ENCODE results near the gene NFIA.

The NFIA gene

DNA sequence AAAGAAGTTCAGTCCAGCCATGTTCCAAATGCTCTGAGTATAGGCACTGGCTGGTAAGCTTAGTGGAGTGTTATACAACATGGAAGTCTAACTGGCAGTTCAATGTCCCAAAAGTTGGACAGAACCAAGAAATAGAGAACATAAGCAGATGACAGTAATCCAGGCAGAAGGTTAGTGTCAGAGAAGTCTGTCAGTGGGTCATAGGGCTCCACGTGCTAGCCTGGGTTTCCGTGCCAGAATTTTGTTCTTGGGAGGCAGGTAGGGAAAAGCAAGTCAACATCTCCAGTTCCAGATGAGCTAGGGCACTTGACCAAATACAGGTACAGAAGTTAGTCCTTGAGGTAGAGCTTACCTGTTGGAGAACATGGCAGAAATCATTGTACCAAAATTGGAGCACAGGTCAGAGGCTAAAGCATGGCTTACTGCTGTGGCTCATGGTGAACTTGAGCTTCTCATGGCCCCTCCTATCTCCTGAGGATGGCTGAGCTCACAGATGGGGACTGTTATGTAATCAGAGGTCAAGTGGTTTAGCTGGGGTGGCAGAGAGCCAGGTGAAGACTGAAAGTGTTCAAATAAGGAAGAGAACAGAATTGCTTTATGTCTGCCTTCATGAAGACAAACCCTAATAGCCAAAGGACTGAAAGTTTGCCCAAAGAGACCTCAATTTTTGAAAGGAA, 170.8 kb downstream of the NFIA start (continued):
- 0 out of 2 replicates have a peak, but pooled peaks have one; percentile 8 for TF ChIP-seq ZNF10 (tag by site-specific recombination; IDR thresholded peaks at IDR 0.05)
- TF ChIP-seq MYNN (tag by site-specific recombination; IDR thresholded peaks at IDR 0.05; ENCODE audit: borderline replicate concordance): no peak
- peak; percentile 33; the same call in 1 of the 2 replicates for TF ChIP-seq YY2 (tag by site-specific recombination; IDR thresholded peaks at IDR 0.05)
- 0 out of 2 replicates have a peak, but pooled peaks have one; percentile 11 for TF ChIP-seq ZNF610 (tag by site-specific recombination; IDR thresholded peaks at IDR 0.05; ENCODE audit: borderline replicate concordance)
- no peak for TF ChIP-seq KLF9 (tag by site-specific recombination; IDR thresholded peaks at IDR 0.05; ENCODE audit: low read depth)
- no peak for TF ChIP-seq ZNF670 (tag by site-specific recombination; IDR thresholded peaks at IDR 0.05; ENCODE audit: low read depth)
- TF ChIP-seq ZSCAN16 (tag by site-specific recombination; IDR thresholded peaks at IDR 0.05): no peak
- TF ChIP-seq ZNF274 (IDR thresholded peaks at IDR 0.05; ENCODE audit: low read length): no peak
- no peak for TF ChIP-seq ZNF274 (tag by site-specific recombination; IDR thresholded peaks at IDR 0.05; ENCODE audit: borderline replicate concordance)
- TF ChIP-seq RBAK (tag by site-specific recombination; IDR thresholded peaks at IDR 0.05): no peak
- no peak for TF ChIP-seq ZNF707 (tag by site-specific recombination; IDR thresholded peaks at IDR 0.05)
- no peak for TF ChIP-seq GLIS2 (tag by site-specific recombination; IDR thresholded peaks at IDR 0.05)
- TF ChIP-seq IKZF3 (tag by site-specific recombination; IDR thresholded peaks at IDR 0.05): no peak
- no peak for TF ChIP-seq ZNF433 (tag by site-specific recombination; IDR thresholded peaks at IDR 0.05; ENCODE audit: low read depth)
- no peak for TF ChIP-seq ZNF2 (tag by site-specific recombination; IDR thresholded peaks at IDR 0.05)
- TF ChIP-seq ZNF324 (tag by site-specific recombination; IDR thresholded peaks at IDR 0.05): no peak; the same call in 1 of the 2 replicates
- TF ChIP-seq ZNF37A (tag by site-specific recombination; IDR thresholded peaks at IDR 0.05): no peak
- no peak for TF ChIP-seq MZF1 (tag by site-specific recombination; IDR thresholded peaks at IDR 0.05; ENCODE audit: borderline replicate concordance)
- TF ChIP-seq, protein P1, sequence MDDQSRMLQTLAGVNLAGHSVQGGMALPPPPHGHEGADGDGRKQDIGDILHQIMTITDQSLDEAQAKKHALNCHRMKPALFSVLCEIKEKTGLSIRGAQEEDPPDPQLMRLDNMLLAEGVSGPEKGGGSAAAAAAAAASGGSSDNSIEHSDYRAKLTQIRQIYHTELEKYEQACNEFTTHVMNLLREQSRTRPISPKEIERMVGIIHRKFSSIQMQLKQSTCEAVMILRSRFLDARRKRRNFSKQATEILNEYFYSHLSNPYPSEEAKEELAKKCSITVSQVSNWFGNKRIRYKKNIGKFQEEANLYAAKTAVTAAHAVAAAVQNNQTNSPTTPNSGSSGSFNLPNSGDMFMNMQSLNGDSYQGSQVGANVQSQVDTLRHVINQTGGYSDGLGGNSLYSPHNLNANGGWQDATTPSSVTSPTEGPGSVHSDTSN (CRISPR knock-in tag; IDR thresholded peaks at IDR 0.05): no peak
- no peak for TF ChIP-seq ZNF133 (tag by site-specific recombination; IDR thresholded peaks at IDR 0.05)
- TF ChIP-seq, protein P2, sequence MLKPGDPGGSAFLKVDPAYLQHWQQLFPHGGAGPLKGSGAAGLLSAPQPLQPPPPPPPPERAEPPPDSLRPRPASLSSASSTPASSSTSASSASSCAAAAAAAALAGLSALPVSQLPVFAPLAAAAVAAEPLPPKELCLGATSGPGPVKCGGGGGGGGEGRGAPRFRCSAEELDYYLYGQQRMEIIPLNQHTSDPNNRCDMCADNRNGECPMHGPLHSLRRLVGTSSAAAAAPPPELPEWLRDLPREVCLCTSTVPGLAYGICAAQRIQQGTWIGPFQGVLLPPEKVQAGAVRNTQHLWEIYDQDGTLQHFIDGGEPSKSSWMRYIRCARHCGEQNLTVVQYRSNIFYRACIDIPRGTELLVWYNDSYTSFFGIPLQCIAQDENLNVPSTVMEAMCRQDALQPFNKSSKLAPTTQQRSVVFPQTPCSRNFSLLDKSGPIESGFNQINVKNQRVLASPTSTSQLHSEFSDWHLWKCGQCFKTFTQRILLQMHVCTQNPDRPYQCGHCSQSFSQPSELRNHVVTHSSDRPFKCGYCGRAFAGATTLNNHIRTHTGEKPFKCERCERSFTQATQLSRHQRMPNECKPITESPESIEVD (tag by site-specific recombination; IDR thresholded peaks at IDR 0.05): no peak
- peak; percentile 60; the same call in 1 of the 2 replicates for TF ChIP-seq BCL11A (tag by site-specific recombination; IDR thresholded peaks at IDR 0.05; ENCODE audit: low read depth)
- TF ChIP-seq ZNF391 (tag by site-specific recombination; IDR thresholded peaks at IDR 0.05; ENCODE audit: borderline replicate concordance, low read depth): no peak
- TF ChIP-seq, protein P3, sequence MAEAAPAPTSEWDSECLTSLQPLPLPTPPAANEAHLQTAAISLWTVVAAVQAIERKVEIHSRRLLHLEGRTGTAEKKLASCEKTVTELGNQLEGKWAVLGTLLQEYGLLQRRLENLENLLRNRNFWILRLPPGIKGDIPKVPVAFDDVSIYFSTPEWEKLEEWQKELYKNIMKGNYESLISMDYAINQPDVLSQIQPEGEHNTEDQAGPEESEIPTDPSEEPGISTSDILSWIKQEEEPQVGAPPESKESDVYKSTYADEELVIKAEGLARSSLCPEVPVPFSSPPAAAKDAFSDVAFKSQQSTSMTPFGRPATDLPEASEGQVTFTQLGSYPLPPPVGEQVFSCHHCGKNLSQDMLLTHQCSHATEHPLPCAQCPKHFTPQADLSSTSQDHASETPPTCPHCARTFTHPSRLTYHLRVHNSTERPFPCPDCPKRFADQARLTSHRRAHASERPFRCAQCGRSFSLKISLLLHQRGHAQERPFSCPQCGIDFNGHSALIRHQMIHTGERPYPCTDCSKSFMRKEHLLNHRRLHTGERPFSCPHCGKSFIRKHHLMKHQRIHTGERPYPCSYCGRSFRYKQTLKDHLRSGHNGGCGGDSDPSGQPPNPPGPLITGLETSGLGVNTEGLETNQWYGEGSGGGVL (tag by site-specific recombination; IDR thresholded peaks at IDR 0.05): peak; percentile 32; the same call in 1 of the 2 replicates
- TF ChIP-seq ZBTB7A (tag by site-specific recombination; IDR thresholded peaks at IDR 0.05; ENCODE audit: low read depth): no peak
- TF ChIP-seq ZBTB8A (tag by site-specific recombination; IDR thresholded peaks at IDR 0.05): no peak
- 0 out of 2 replicates have a peak, but pooled peaks have one; percentile 42 for TF ChIP-seq ZFP69B (tag by site-specific recombination; IDR thresholded peaks at IDR 0.05)
- no peak for TF ChIP-seq ZNF596 (tag by site-specific recombination; IDR thresholded peaks at IDR 0.05)
- TF ChIP-seq ZNF600 (tag by site-specific recombination; IDR thresholded peaks at IDR 0.05): 0 out of 2 replicates have a peak, but pooled peaks have one; percentile 12
- TF ChIP-seq, protein P4, sequence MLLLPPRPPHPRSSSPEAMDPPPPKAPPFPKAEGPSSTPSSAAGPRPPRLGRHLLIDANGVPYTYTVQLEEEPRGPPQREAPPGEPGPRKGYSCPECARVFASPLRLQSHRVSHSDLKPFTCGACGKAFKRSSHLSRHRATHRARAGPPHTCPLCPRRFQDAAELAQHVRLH (tag by site-specific recombination; IDR thresholded peaks at IDR 0.05): no peak
- TF ChIP-seq ZEB2 (tag by site-specific recombination; IDR thresholded peaks at IDR 0.05): peak; percentile 78
- TF ChIP-seq, protein P5, sequence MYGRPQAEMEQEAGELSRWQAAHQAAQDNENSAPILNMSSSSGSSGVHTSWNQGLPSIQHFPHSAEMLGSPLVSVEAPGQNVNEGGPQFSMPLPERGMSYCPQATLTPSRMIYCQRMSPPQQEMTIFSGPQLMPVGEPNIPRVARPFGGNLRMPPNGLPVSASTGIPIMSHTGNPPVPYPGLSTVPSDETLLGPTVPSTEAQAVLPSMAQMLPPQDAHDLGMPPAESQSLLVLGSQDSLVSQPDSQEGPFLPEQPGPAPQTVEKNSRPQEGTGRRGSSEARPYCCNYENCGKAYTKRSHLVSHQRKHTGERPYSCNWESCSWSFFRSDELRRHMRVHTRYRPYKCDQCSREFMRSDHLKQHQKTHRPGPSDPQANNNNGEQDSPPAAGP (tag by site-specific recombination; IDR thresholded peaks at IDR 0.05): 0 out of 2 replicates have a peak, but pooled peaks have one; percentile 18
- TF ChIP-seq, protein P6, sequence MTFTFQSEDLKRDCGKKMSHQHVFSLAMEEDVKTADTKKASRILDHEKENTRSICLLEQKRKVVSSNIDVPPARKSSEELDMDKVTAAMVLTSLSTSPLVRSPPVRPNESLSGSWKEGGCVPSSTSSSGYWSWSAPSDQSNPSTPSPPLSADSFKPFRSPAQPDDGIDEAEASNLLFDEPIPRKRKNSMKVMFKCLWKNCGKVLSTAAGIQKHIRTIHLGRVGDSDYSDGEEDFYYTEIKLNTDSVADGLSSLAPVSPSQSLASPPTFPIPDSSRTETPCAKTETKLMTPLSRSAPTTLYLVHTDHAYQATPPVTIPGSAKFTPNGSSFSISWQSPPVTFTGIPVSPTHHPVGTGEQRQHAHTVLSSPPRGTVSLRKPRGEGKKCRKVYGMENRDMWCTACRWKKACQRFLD (tag by site-specific recombination; IDR thresholded peaks at IDR 0.05): no peak

Data from HEK293 (cell line).